Midbrain (tissue), 1 donor: ENCODE measurements around the gene PFDN1.

ENCODE experiments used
- DNase-seq: peaks from one replicate; lab custom pipeline; 2025; lab: John Stamatoyannopoulos, UW

PFDN1 gene

DNA sequence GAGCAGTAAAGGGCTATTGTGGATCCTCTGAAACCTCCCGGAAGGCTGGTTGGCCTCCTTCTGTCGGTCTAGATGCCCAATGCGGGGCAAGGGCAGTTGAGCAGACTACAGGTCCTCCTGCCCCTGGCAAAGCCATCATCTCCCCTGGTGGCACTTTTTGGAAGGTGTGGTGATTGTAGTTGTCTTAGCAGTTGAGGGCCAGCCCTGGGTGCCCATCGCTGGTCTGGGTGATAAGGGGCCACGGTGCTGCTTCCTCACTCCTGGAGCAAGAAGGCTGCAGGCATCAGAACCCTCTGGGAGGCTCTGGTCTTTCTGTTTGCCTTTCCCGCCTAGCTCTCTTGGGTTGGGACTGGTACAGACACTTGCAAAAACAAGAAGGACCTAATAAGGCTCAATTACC is 64.1 kb downstream of the PFDN1 start:
- no peak for DNase-seq

DNA sequence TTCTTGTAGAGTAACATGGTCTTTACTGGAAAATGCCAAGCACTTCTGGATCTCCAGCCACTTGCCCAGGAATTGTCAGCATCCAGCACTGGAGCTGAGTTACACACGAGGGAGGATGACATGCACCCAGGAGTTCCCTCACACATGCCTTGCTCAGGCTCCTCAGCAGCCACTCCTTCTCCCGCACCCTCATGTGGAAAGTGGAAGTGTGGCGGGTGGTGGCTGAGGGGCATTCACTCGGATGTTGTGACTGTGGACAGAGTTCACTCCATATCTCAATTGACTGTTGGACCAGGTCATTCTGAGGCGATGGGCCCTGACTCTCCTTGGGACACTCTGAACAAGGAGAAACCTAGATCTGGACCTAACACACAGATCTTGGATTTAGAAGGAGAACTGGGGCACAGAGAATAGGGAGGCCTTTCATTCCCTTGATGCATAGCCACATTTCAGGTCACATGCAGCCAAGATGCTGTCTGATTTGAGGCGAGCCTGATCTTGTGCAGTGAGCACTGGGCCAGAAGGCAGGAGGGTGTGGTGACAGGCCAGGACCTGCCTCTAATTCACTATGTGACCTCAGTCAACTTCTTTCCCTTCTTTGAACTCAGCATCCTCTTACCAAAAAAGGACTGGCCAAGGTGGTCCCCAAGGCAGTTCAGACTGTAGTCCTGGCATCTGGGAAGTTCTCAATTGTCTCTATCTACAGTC is 65.9 kb downstream of the PFDN1 start:
- no peak for DNase-seq

GRCh38 chr5:140235791-140236551 is 66.9 kb downstream of the PFDN1 start:
- no peak for DNase-seq

- no peak for DNase-seq
Observed at GRCh38 chr5:140234377-140234989, 68.4 kb downstream of the PFDN1 start.

- no peak for DNase-seq
Observed at GRCh38 chr5:140232731-140233130, 70.2 kb downstream of the PFDN1 start.

DNA sequence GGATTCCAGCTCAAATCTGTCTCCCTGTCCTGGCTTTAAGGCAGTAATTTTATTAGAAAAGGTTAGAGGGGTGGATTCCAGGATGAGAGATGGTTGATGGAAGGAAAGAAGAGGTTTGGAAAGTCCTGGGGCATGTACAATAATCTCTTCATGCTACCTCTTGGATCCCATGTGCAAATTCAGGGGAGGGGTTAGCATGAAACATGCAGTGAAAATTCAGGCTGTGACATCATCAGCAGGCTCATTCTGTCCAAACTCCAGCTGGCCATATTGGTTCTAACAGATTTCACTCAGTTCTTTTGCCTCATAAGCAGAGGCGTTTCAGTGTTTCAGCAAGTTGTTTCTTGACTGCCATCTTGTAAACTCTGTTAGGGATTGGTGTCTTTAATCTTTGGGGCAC is 72.5 kb downstream of the PFDN1 start:
- no peak for DNase-seq

DNA sequence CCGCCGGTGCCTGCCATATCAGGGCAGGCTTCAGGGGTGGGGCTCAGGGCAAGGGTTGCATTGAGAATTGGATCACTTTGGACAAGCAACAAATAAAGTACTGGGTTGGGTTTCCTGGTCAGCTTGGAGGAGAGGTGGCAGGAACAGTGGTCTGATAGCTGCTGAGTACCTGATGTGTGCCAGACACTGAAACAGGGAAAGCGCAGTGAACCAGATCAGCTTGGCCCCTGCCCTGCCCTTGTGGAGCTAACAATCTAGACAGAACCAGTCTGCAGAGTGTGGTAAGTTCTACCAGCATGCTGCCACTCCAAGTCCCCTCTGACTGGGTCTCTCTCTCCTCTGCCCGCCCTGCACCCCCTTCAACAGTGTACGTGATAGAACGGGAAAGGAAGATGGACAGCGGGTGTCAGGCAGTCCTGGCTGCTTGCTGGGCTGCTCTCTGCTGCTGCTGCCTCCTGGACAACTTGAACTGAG is 74.5 kb downstream of the PFDN1 start:
- no peak for DNase-seq

- DNase-seq: no peak
Observed at GRCh38 chr5:140227046-140227445, 75.9 kb downstream of the PFDN1 start.

DNA sequence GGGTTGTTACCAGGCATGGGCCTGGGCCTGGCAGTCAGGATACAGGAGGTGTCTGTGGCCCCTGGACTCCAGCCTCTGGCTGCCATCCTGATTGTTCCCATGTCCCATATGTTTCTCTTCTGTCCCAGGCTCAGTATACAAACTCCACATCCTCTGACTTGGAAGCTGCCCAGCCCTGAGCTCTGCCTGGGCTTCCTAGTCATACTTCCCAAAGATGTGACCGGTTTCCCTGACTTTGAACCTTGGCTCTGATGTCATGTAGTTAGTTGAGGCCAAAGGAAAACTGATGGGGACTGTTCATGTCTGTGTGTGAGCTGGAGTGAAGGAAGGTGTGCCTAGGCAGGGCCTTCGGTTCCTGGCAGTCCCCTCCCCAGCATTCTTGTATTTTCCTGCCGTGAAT is 77.5 kb downstream of the PFDN1 start:
- DNase-seq: no peak

- DNase-seq: no peak
Observed at GRCh38 chr5:140224658-140225057, 78.2 kb downstream of the PFDN1 start.

DNA sequence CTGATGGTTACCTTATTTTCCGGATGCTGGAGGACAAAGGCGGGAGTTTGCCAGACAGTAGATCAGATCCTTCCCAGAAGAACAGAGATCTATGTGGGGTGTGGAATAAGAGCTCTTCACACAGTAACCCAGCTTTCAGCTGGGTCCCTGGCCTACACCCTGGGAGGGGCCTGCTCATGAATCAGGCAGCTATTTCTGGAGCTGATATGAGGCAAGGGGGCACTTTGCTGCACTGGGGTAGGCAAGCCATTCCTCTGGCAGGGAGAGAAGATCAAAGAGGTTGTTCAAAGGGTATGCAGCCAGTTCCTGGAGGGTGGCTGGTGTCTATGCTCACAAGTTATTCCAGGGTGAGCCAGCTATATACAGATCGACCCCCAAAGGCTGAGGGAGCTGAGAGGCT is 79.3 kb downstream of the PFDN1 start:
- no peak for DNase-seq

GRCh38 chr5:140222416-140222815 is 80.5 kb downstream of the PFDN1 start:
- DNase-seq: no peak

- DNase-seq: no peak
Observed at GRCh38 chr5:140221697-140222223, 81.1 kb downstream of the PFDN1 start.

- DNase-seq: no peak
Observed at GRCh38 chr5:140220698-140221064, 82.2 kb downstream of the PFDN1 start.

DNA sequence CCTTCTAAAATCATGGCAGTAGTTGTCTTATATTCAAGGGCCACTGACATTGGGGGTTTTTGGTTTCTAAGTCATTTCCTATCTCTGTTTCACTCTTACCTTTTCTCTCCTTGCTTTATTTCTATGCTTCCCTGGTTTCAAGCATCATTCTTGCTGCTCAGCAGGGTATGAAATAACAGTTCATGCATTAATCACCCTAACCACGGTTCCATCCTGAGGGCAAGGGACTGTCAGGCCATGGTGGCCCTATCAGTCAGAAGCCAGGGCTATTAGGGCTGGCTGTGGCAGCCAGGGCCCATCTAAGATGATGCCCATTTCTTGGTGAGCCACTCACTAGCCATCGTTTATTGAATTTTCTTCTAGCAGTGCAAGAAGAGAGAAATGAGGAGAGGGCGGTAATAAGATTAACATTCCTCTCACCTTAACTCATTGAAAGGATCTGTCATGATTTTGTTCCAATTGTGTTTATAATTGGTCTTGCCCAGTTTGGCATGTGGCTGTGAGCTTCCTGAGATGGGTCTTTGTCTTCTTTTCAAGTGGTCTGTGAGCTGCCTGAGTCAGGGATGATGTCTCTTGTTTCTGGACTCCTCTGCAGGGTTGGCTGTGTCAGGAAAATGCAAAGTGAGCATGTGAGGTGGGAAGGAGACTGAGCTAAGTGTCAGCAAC is 82.7 kb downstream of the PFDN1 start:
- DNase-seq: no peak

DNA sequence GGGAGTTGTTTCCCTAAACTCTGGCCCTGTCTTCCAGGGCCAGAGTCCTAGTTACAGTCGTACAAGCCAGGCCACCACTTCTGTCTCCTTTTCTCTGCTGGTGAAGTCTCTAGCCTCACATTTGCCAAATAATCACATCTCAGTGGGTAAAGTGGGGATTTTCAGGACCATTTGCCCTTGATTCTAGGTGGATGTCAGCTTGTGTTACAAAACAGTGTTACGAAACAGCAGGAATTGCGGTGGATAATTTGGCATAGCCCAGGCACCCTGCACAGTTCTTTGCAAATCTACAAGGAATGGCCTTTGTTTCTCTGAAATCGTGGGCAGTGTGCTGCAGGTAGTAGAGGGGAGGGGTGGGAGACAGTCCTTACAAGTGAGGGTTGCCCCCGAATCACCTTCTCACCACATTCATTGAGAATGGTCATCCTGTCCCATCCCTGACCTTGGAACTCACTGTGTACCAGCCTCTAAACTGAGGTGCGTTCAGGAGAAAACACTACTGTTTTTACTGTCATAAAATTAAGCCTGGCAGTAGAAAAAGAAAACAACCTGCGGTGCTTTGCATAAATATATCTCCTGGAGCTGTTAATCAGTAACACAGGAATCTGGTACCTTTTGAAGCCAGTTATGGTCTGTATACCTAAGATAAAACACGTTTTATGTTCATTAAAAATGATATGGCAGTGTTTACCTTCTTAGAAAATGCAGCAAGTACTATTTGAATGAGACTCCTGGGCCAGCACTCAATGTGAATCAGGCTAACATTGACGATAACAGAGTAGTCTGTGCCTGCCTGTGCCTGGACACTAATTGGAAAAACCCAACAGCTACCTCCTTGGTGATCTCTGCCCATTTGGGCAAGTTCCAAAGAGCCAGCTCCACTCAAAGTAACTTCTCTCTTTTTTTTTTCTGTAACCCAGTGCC is 83.6 kb downstream of the PFDN1 start:
- no peak for DNase-seq

DNA sequence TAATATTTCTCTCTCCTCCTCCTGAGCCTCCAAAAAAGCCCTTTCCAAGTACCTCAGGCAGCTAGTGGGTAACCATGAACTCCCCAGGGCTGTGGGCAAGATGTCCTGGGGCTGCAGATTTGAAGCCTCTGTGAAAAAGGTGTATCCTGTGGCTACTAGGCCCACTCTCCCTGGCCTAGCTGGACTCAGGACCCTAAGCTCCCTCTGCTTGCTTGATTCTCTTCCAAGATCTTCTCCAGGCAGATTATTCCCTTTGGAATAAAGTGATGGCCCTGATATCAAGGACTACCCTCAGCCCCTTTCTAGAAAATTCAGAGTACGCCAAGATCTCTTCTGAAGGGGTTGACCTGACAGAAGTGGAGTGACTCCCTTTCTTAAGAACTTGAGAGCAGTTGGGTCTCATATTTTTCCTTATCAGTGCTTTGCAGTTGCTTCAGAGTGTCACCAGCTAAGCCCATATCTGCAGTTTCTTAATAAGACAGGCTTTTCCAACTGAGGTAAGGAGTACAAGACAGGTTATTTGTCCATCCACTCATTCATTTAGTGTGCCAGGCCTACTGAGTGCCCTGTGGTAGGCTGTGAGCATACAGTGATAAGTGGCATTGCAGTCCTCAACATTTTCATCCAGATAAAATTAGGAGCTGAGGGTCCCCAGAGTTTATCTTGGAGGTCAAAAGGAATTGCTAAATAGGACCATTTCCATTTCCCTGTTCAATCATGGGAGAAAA is 85.4 kb downstream of the PFDN1 start:
- no peak for DNase-seq

GRCh38 chr5:140216478-140217074 is 86.3 kb downstream of the PFDN1 start:
- DNase-seq: no peak

DNA sequence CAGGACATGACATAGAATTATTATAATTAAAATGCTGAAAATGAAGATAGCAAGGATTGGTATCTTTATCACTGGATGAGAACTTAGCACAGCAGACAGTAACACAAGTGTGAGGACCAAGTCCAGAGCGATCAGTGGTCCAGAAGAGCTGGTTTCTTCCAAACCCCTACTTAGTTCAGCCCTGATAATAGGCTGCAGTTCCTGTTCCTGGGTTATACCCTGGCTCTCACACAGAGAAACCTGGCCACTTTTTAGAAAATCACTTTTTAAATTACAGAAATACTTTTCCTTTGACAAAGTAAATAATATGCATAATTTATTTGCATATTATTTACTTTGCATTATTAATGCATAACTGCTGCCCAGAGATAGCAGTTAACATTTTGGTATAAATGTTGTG is 87.6 kb downstream of the PFDN1 start:
- DNase-seq: no peak

DNA sequence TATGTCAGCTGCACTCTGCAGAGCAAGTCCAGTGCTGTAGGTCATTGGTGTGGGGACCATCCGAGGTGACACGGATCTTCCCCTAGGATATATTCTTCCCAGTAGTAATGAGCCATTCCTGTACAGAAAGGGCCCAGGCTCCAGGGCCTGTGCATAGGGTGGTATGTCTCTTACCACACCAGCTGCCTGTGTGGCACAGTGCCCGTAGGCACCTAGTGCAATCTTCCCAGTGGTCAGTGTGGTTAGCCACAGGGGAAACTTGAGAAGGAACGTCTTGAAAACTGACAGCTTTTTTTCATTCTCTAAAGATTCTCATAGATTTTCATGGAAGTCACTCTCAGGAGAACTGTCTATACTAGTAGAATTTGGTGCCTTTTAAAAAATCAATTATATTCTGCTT is 88.1 kb downstream of the PFDN1 start:
- DNase-seq: no peak
